SKM-1 (cell line): ENCODE data around the gene ARHGAP6.
A peak's percentile ranks its signal among the peaks of the same experiment; 100 is the strongest.
"Not testable (repeated sequence)": the region's sequence is repeated elsewhere in the genome, so short reads cannot be mapped to it uniquely, and the experiment has no call there.

Experiments
- DNase-seq: peaks from one replicate; lab custom pipeline; 2025; ENCODE audit not compliant: unreplicated experiment; lab: John Stamatoyannopoulos, UW

The ARHGAP6 gene

GRCh38 chrX:11365426-11365825, 300.3 kb downstream of the ARHGAP6 start:
- DNase-seq, result no peak

DNA sequence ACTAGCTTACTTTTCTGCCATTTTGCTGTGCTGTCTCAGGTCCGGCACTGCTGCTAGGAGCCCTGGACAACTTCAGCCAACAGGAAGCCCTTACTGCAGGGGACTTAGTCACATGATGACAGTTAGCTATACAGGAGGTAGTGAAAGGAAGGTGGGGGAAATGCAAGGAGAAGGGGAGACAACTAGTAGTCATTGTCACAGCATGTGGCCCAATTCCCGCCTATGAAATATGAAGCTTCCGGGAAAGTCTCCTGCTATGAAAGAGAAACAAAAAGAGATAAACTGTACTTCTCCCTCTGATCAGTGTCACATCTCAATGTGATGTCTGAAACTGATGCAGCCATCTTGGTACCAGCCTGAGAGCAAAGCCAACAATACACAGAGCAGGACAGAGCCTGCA, 300.9 kb downstream of the ARHGAP6 start:
- DNase-seq, result no peak

GRCh38 chrX:11363825-11364224, 301.9 kb downstream of the ARHGAP6 start:
- DNase-seq, result not testable (repeated sequence)

DNA sequence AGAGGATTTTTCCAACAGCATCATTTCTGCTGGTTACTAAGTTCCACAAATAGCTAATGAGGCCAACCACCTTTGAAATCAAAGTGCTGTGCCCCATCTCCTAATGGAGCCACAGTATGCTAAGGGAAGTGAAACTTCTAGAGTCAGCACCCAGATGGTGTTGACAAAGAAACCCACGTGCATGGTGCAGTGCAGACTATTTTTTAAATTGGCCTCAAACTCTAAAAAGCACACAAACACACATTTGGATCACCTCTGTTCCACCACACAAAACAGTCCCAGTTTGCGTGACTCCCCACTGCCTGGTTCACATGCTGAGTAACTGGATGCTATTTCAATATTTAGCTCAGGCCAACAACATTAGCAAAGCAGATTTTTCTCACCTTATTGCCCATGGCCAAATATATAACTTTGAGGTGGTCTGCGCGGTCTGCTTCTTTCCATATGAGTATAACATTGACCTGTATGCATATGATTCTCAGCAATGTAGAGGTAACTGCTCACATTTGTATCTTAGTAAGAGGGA, 302.6 kb downstream of the ARHGAP6 start:
- DNase-seq, result no peak

DNA sequence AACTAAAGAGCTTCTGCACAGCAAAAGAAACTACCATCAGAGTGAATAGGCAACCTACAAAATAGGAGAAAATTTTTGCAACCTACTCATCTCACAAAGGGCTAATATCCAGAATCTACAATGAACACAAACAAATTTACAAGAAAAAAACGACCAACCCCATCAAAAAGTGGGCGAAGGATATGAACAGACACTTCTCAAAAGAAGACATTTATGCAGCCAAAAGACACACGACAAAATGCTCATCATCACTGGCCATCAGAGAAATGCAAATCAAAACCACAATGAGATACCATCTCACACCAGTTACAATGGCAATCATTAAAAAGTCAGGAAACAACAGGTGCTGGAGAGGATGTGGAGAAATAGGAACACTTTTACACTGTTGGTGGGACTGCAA, 304.1 kb downstream of the ARHGAP6 start:
- DNase-seq, result not testable (repeated sequence)

- DNase-seq, result not testable (repeated sequence)
Measured at GRCh38 chrX:11355944-11356343, 309.8 kb downstream of the ARHGAP6 start.

DNA sequence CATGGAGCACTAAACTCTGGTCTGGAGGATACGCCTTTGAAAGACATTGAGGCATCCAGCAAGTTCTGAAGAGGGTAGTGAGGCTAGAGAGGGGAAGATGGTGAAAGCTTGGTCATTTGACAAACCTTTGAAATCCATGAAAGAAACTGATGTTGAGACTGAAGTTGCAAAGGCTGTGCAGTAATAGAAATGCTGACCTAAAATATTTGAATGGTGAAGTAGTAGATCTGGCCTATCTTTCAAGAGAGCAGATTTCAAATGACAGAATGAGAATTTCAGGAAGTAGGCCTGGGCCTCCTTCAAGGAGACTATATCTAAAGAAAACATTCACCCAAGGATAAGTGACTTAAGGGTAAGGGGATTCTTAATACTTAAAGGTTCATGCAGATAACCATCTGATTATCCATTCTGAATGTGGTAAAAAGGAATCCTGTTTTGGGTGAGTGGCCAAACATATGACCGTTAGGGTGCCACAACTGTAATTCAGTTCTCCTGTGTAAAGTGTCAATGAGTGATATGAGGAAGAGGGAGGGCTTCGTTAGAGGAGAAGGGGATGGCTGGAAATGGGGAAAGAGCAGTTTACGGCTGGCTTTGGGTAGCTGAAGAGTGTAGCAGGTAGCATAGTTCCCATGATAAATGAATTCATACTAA, 310.3 kb downstream of the ARHGAP6 start:
- no peak for DNase-seq

DNA sequence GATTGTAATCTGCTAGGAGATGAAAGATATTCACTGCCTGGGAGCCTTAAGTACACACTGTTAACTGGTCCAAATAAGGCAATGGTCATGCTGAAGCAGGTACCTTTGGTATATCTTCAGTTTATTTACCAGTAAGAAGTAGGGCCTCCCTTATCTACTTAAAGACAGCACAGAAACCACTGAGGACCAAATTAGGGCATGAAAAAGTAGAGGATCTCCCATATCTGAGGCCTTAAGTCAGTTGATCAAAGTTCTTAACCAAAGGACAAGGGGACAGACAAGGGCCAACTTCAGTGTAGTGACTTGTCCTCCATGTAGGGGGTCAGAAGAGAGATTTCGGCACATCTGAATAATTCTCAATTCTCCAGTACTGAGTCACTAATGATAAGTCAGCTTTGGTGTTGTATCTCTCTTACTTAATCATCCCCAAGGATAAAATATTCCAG, 313.4 kb downstream of the ARHGAP6 start:
- DNase-seq, result no peak

- no peak for DNase-seq
Measured at GRCh38 chrX:11351375-11352295, 314.1 kb downstream of the ARHGAP6 start.

DNA sequence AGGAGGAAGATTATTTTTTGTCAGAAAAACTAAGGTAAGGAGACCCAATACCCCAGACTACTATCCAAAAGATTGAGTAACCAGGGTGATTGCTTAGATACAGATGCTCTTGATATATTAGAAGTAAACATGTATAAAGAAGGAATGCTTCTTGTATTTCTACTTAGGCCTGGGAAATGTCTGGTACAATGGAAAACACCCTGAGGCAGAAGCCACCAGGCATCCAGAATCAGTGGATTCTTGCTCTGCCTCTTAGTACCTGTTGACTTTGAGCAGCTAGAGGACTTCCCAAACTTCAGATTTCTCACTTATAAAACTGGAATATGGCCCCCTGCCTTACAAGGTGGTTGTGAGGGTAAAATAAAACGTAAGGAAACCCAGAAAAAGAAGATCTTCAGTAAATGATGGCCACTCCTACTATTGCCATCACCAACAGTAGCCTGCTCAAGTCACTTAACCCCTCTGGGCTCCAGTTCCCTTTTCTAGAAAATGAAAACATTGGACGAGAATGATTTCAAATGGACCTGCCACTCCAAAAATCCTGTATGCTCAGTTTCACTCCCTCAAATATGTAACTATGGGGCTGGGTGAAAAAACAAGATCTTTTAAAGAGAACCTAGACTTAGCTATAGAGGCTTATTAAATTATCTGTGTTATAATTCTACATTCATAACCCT, 315.9 kb downstream of the ARHGAP6 start:
- no peak for DNase-seq

DNA sequence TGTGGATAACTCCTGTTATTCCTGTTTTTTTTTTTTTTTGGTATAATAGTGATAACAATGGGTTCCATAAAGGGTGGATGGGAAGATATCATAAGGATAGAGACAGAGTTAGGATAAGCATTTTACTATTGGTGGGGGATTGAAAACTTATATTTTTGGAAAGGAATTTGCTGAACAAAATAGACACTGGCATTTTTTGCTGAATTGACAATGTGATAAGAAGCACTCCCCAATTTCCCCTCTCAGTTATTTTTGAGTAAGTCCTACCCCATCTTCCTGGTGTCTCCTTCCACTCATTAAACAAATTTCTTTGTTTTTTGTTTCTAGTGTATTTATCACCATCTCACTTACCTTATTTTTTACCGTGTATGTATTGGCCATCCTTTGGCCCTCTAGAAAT, 316.7 kb downstream of the ARHGAP6 start:
- no peak for DNase-seq

GRCh38 chrX:11347300-11347699, 318.4 kb downstream of the ARHGAP6 start:
- DNase-seq, result no peak

GRCh38 chrX:11346121-11346682, 319.5 kb downstream of the ARHGAP6 start:
- no peak for DNase-seq

DNA sequence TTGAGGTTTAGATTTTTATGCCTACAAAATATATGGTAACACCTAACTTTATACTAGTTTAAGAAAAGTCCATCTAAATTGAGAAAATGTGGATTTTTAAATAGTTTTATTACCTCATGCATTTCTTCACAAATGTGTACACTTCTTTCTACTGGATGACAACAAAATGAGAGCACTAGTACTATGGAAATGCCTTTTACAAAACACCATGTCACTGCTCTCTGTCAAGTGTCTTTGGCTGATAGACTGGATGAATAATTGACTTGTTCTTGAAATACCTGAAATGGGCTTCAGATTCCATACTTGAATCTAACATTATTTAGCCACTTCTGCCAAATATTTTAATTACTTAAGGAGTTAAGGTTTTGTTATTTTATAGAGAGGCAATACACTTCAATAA, 323.0 kb downstream of the ARHGAP6 start:
- DNase-seq, result no peak

DNA sequence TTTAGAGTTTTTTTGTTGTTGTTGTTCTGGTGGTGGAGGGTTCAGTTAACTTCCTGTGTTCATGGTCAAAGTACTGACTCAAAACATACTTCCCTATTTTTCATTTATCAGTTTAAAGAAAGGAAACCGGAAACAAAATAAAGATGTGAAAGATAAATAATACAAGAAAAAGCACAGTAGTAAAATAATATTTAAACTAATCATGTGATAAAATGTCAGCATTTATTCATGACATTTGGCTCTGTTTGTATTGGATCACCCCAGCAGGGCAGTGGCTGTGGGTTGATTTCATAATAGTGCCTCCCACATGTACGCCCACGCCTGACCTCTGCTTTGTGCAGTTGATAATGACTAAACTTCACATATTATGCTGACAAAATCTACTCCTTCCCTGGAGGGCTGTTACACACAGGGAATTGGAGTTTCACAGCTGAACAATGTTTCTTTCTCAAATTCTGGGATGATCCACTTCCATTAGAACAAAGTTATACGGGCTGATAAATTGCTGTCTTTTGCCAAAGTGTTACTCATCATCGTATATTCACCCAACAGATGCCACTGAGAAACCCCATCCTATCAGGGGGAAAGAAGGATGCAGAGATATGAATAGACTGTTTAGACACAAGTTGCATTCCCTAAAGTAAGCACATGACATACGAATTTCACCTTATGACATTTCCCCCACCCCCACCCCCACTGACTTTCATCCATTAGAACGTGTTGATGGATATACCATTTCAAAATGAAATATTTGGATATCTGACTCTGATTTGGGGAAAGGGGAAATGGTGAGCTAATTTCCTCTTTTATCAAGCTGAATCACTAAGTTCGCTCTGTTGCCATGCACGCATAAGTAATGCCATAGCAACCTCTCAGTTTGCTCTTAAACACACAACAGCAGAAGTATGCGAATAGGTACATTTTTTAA, 324.2 kb downstream of the ARHGAP6 start:
- DNase-seq, result peak; percentile 46

- no peak for DNase-seq
Measured at GRCh38 chrX:11337292-11338009, 328.3 kb downstream of the ARHGAP6 start.

- DNase-seq, result no peak
Measured at GRCh38 chrX:11336201-11336600, 329.5 kb downstream of the ARHGAP6 start.

DNA sequence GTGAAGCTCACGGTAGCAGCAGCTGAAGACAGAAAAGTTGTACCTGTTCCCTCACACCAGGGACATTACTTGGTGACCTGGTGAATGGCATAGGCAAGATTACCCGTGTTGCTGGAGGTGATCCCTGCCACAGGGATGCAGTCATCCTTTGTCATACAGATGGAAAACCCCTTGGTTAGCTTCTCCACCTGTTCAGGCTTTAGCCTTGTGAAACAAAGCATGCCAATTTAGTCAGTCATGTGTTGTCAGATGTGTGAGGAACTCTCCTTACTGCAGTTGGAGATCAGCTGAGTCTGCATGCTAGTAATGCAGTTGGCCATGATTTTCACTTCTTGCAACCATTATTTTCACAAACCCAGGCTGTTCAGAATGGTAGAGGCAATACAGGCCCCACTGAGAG, 331.6 kb downstream of the ARHGAP6 start:
- DNase-seq, result no peak

- DNase-seq, result no peak
Measured at GRCh38 chrX:11331788-11332187, 333.9 kb downstream of the ARHGAP6 start.
